A549 treated with AZD9567 at 1 μM for 4 hours (cell line): ENCODE data around the gene PPP1R3E. TPM values are rescaled to one million over a fixed set of nuclear protein-coding genes. Genes with fewer than 3 reads are reported as not detected.

Experiments used
- total RNA-seq: library from RNA; stranded (reverse); fragments of 200-300 nt; extraction: Qiagen RNA extraction; gene quantifications from 5 replicates; pipeline ENCODE4 v1.2.3, GENCODE V29; 2022; ENCODE audit not compliant: insufficient read depth

PPP1R3E gene
- total RNA-seq = 3.9 to 8.9 TPM (median 4.3 TPM) in 5 replicates

GRCh38 chr14:23302290-23303225 lies at the start of gene PPP1R3E:
TSS of gene PPP1R3E (minus strand) at chr14:23302859. CDS start at chr14:23302576, 283 bp downstream.

GRCh38 chr14:23320584-23321571 lies 18.2 kb upstream of the PPP1R3E start, which contains the start of gene PABPN1:
TSS of gene PABPN1 (plus strand) at chr14:23321457. CDS start at chr14:23321470, 13 bp downstream.

GRCh38 chr14:23306412-23307145 lies 3.9 kb upstream of the PPP1R3E start, which contains the start of gene BCL2L2:
TSS of gene BCL2L2 (plus strand) at chr14:23306833. CDS start at chr14:23307768, 935 bp downstream.

GRCh38 chr14:23286020-23286901 lies 16.4 kb downstream of the PPP1R3E start, which contains the start of gene HOMEZ:
TSS of gene HOMEZ (minus strand) at chr14:23286132. CDS start at chr14:23285952, 180 bp downstream.

Other genes with a start within 250 kb of the PPP1R3E start
- gene CDH24, start 245.3 kb downstream of the PPP1R3E start, total RNA-seq = 3.1 to 5.1 TPM (median 5.0 TPM) in 5 replicates
- 94.3 to 100 TPM (median 97.3 TPM) in 5 replicates for gene ACIN1, start 207.7 kb downstream of the PPP1R3E start, total RNA-seq
- gene C14orf119, start 207.4 kb downstream of the PPP1R3E start, total RNA-seq = 82.9 to 104 TPM (median 100 TPM) in 5 replicates
- gene CIROP, start 197.9 kb downstream of the PPP1R3E start, total RNA-seq = not detected in 5 replicates
- gene CEBPE, start 183.6 kb downstream of the PPP1R3E start, total RNA-seq = 0.05 TPM in 1 of 5 replicates, not detected in the others
- 1.1 to 1.5 TPM (median 1.2 TPM) in 4 of 5 replicates, not detected in the other for gene SLC7A8, start 119.2 kb downstream of the PPP1R3E start, total RNA-seq
- gene RNF212B, start 64.9 kb downstream of the PPP1R3E start, total RNA-seq = not detected in 5 replicates
- 8.3 to 21.3 TPM (median 9.3 TPM) in 5 replicates for gene HOMEZ, start 16.7 kb downstream of the PPP1R3E start, total RNA-seq
- 13.4 to 19.6 TPM (median 17.9 TPM) in 5 replicates for gene BCL2L2, start 4.0 kb upstream of the PPP1R3E start, total RNA-seq
- gene PABPN1, start 18.6 kb upstream of the PPP1R3E start, total RNA-seq = 136 to 154 TPM (median 142 TPM) in 5 replicates
- 5.9 to 8.7 TPM (median 6.8 TPM) in 5 replicates for gene SLC22A17, start 50.0 kb upstream of the PPP1R3E start, total RNA-seq
- not detected in 5 replicates for gene EFS, start 62.3 kb upstream of the PPP1R3E start, total RNA-seq
- gene IL25, start 70.0 kb upstream of the PPP1R3E start, total RNA-seq = not detected in 5 replicates
- not detected in 5 replicates for gene CMTM5, start 74.2 kb upstream of the PPP1R3E start, total RNA-seq
- 0.02 TPM in 2 of 5 replicates, not detected in the others for gene MYH6, start 105.4 kb upstream of the PPP1R3E start, total RNA-seq
- not detected in 5 replicates for gene MYH7, start 132.8 kb upstream of the PPP1R3E start, total RNA-seq
- 53.3 to 62.7 TPM (median 61.0 TPM) in 5 replicates for gene NGDN, start 166.8 kb upstream of the PPP1R3E start, total RNA-seq
- gene ZFHX2, start 248.9 kb upstream of the PPP1R3E start, total RNA-seq = 0.48 to 0.80 TPM (median 0.64 TPM) in 5 replicates